Measurements from ENCODE around the gene ROBO1. TPM values are rescaled to one million over a fixed set of nuclear protein-coding genes. Genes with fewer than 3 reads are reported as not detected.

Gene ROBO1
- total RNA-seq, 1 donor from 2014 or later: 13.4 TPM

- no peaks in the 10 kb centered on the region for H3K4me1 ChIP-seq
- no peaks in the 10 kb centered on the region for H3K36me3 ChIP-seq
- no peak overlapping the region for H3K4me3 ChIP-seq
- no peaks in the 10 kb centered on the region for H3K9me3 ChIP-seq
- no peak for TF ChIP-seq CTCF (IDR thresholded peaks at IDR 0.05)
- H3K27ac ChIP-seq: no peak overlapping the region
- H3K27me3 ChIP-seq: no peaks in the 10 kb centered on the region
- intact Hi-C loops (cut with DNase I): no loop called here
- no peak for DNase-seq (ENCODE audit: low spot score in 2 of 2)
These were observed 194.9 kb downstream of the ROBO1 start for GRCh38 chr3:79572930-79573329.

- intact Hi-C loops (cut with DNase I): no loop called here
- no peak for DNase-seq (ENCODE audit: low spot score in 2 of 2)
- H3K9me3 ChIP-seq: no peaks in the 10 kb centered on the region
These were observed 198.9 kb downstream of the ROBO1 start for GRCh38 chr3:79568938-79569337.

DNA sequence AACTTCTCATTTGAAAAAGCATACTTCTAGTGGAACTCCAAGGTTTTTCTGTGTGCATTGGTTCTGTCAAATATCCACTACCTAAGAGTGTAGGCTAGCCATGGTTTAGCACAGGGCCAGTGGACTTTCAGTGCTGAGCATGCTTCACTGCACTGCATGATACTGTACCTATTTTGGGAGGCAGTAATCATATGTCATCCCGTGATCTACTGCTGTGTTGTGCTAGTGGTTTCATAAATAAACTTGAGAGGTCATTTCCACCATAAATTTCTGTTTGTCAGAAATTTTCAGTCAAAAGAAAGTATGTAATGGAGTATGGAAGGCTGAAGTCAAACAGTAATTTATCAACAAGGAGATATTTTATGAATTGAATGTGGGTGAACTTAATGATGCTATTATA is 203.6 kb downstream of the ROBO1 start:
- H3K27me3 ChIP-seq: no peaks in the 10 kb centered on the region
- H3K36me3 ChIP-seq: no peaks in the 10 kb centered on the region
- no peak for TF ChIP-seq CTCF (IDR thresholded peaks at IDR 0.05)
- H3K27ac ChIP-seq: no peak overlapping the region
- intact Hi-C loops (cut with DNase I): no loop called here
- no peak overlapping the region for H3K4me3 ChIP-seq
- H3K4me1 ChIP-seq: no peaks in the 10 kb centered on the region
- DNase-seq (ENCODE audit: low spot score in 2 of 2): no peak
- no peaks in the 10 kb centered on the region for H3K9me3 ChIP-seq

More at GRCh38 chr3:79568938-79569337, 198.9 kb downstream of the ROBO1 start:
- H3K27ac ChIP-seq: no peak overlapping the region
- no peaks in the 10 kb centered on the region for H3K4me1 ChIP-seq
- H3K36me3 ChIP-seq: no peaks in the 10 kb centered on the region
- TF ChIP-seq CTCF (IDR thresholded peaks at IDR 0.05): no peak
- no peaks in the 10 kb centered on the region for H3K27me3 ChIP-seq
- no peak overlapping the region for H3K4me3 ChIP-seq

DNA sequence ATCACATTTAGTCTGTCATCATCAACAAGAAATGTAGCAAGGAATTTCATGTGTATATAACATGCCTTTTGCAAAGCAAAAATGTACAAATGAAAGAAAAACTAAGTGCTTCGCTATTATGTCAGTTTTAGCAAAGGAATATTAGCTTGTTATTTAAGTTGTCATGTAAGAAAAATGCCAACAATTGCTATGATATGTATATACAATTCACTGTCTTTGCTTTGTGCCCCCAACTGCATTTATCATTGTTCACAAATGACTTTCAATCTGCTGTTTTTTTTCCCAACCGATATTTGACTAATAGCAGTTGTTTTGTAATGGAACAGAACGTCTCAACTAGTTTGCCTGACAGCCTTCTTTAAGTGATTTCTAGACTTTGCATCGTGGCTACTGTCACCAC is 207.1 kb downstream of the ROBO1 start:
- Histone ChIP-seq H3K27me3 (no peaks in the 10 kb centered on the region), H3K9me3 (no peaks in the 10 kb centered on the region), H3K4me1 (no peaks in the 10 kb centered on the region), H3K27ac (no peak overlapping the region), H3K4me3 (no peak overlapping the region), H3K36me3 (no peaks in the 10 kb centered on the region)
- intact Hi-C loops (cut with DNase I): no loop called here
- no peak for DNase-seq (ENCODE audit: low spot score in 2 of 2)
- no peak for TF ChIP-seq CTCF (IDR thresholded peaks at IDR 0.05)

- TF ChIP-seq CTCF (IDR thresholded peaks at IDR 0.05): no peak
- no peak for DNase-seq (ENCODE audit: low spot score in 2 of 2)
- intact Hi-C loops (cut with DNase I): no loop called here
- no peaks in the 10 kb centered on the region for H3K36me3 ChIP-seq
- H3K4me1 ChIP-seq: no peaks in the 10 kb centered on the region
- no peaks in the 10 kb centered on the region for H3K27me3 ChIP-seq
- no peaks in the 10 kb centered on the region for H3K9me3 ChIP-seq
- no peak overlapping the region for H3K27ac ChIP-seq
- no peak overlapping the region for H3K4me3 ChIP-seq
These were observed 208.9 kb downstream of the ROBO1 start for GRCh38 chr3:79558943-79559342.

DNA sequence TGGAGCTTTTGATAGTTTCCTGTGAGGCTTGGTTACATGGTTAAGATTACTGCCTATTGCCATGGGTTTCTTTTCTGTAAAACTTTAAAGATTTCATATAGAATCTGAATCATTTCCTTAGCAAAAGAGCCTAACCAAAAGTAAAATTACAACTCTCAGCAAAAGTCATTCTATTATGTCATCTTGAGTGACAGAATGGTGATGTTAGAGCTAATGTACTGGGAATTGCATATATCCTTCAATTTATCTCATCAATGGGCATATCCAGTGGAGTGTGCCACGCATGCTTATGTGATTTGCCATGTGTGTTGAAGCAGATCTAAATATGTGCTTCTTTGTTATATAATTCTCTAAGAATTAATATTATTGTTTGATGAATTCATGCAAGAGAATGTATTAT is 212.1 kb downstream of the ROBO1 start:
- intact Hi-C loops (cut with DNase I): no loop called here
- Histone ChIP-seq H3K4me1 (no peaks in the 10 kb centered on the region), H3K27me3 (no peaks in the 10 kb centered on the region), H3K36me3 (no peaks in the 10 kb centered on the region), H3K4me3 (no peak overlapping the region), H3K9me3 (no peaks in the 10 kb centered on the region), H3K27ac (no peak overlapping the region)
- no peak for DNase-seq (ENCODE audit: low spot score in 2 of 2)
- no peak for TF ChIP-seq CTCF (IDR thresholded peaks at IDR 0.05)

All from ascending aorta (tissue), 2 donors.